Activated T-helper 1 cell treated with anti-CD3 and anti-CD28 coated beads, Interleukin-2, amount 50 U/mL, for 16 hours (primary cell): ENCODE data around the gene DNAAF9.

Source experiments
- DNase-seq, 2 donors: peaks; one replicate each; pipeline ENCODE4 v3.0.0-alpha.2; 2020; ENCODE audit warnings: low read depth in 1 of 2, low spot score in 1 of 2

The DNAAF9 gene

DNA sequence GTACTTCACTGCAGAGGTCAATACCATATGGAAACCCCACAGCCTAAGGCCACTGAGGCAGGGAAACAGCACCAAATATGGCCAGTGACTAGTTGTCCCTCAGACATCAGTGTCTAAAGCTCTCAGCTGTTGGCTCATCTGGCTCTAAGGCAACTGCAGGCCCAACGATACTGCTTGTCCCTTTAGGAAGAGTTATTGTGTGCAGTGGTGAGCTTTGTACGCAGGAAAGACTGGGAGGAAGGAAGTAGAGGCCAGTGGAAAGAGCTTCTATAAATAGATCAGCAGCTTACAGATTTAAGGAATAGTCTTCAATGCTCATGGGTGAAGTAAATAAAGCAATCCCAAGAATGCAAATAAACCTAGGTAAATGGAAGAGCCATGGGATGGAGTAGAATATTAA, 29.3 kb downstream of the DNAAF9 start:
- no peak for DNase-seq

DNA sequence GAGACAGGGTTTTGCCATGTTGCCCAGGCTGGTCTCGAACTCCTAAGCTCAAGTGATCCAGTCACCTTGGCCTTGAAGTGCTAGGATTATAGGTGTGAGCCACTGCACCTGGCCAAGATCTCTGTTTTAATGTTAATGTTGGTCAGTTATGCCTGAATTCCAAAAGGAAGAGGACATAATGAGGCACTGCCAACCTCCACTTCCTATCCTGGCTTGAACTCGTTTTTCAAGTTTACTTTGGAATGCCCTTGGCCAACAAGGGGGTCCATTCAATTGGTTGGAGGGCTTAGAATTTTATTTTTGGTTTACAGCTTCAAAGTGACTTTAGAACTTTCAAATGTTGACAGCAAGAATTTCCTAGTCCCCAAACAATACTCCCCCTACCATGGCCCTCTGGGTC, 29.8 kb downstream of the DNAAF9 start:
- DNase-seq, result no peak

DNA sequence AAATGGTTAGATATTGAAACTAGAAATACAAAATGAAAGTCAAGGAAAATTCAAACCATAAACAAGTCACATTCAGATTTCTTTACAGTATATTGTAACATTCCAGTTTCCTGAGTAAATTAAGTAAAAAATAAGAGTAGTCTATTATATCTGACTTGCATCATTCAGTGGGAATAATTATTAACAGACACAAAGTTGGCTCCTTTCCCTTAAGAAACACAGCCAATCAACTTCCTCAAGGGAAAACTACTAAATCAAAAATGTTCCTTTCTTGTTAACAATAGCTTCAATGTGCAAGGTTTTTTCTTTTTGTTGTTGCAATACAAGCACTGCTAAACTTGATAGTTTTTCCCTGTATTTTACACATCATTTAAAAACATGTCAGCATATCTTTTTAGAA, 33.2 kb downstream of the DNAAF9 start:
- no peak for DNase-seq

DNA sequence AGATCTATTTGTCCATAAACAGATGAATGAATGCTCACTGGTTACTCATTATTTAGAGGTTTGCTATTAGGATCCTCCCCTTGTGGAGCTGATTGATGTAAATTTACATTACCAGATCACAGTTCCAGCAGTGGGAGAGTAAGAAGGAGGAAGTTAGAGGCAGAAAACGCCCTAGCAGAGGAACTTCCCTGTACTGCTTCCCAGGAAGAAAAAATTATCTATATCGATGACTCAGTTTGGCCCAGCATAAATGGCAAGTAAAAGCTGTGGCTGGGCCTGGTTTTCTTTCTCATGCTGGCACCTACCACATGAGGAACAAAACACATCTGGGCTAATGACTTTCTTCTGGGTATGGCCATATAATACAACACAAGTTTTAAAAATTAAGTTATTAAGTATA, 35.7 kb downstream of the DNAAF9 start:
- no peak for DNase-seq

DNA sequence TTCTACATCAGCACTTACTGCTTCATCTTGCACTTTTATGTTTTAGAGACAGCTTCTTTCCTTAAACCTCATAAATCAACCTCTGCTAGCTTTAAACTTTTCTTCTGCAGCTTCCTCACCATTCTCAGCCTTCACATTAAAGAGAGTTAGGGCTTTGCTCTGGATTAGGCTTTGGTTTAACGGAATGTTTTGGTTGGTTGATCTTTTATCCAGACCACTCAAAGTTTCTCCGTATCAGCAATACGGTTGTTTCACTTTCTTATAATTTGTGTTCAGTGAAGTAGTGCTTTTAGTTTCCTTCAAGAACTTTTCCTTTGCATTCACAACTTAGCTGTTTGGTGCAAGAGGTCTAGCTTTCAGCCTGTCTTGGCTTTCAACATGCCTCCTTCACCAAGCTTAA, 40.4 kb downstream of the DNAAF9 start:
- no peak for DNase-seq

DNA sequence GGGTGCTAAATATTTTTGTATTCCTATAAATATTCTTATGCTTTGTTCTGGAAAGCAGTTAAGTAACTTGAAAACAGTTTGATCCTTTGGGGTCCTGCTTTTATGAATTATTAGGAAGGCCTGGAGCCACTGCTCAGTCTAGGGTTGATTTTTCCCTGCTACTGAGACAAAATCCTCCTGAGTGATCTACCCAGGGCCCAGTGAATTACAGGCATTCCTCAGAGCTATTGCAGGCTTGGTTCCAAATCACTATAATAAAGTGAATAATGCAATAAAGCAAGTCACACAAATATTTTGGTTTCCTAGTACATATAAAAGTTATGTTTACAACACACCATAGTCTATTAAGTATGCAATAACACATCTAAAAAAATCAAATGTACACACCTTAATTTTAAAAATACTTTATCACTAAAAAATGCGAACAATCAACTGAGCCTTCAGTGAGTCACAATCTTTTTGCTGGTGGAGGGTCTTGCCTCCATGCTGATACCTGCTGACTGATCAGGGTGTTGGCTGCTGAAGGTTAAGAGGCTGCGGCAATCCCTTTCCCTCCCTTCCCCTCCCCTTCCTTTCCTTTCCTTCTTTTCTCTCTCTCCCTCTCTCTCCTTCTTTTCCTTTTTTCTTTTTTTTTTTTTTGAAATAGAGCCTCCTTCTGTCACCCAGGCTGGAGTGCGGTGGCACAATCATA, 43.0 kb downstream of the DNAAF9 start:
- no peak for DNase-seq

DNA sequence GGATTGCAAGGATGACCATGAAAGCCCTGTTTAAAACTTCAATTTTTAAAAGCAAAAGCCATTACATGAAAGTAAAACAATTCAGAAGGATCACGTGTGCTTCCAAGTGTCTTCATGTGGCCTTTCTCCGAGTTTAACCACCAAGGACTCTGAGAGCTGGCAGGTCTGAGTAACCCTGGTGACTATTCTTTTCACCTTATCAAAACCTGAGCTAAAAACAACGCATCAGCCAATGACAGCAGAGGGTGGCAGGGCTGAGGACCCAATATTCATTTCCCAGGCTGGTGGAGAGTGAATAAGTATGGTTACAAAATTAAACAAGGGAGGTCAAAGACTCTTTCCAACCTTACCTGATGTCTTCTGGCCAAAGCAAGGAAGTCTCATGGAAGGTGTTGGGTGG, 46.7 kb downstream of the DNAAF9 start:
- DNase-seq, result no peak

DNA sequence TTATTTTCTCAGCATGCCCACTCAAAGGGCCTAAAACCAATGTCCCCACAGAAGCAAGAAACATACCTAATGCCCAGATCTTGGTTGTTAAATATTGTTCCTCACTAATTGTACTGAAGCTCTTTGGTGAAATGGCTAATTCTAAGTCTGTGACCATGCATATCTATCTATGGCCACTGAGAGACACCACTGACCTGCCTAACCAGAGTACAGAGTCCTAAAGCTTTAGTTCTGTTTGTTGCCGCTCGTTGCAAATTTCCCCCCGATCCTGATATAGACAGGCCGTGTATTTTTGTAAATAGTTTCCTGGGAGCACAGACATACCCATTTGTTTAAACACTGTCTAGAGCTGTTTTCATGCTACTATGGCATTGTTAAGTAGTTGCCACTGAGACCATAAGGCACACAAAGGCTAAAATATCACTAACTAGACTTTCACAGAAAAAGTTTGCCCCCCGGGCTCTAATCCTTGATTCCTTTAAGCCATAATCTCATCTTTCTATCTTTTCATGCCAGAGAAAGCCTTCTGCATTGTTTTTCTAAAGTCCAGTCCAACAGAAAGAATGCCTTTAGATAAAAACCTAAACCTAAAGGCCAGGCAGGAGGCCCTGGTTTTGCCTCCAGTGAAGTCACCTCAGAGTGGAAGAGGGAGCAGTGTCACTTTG, 48.7 kb downstream of the DNAAF9 start:
- no peak for DNase-seq
